Endothelial cell of hepatic sinusoid (primary cell): ENCODE measurements around the gene NCK2.

ENCODE experiments used
- in situ Hi-C: cut with HindIII; loops from 2 replicates; pipeline ENCODE4 v1.10.0; 2017; ENCODE audit warnings: low sequenced_read_pairs

NCK2 gene

DNA sequence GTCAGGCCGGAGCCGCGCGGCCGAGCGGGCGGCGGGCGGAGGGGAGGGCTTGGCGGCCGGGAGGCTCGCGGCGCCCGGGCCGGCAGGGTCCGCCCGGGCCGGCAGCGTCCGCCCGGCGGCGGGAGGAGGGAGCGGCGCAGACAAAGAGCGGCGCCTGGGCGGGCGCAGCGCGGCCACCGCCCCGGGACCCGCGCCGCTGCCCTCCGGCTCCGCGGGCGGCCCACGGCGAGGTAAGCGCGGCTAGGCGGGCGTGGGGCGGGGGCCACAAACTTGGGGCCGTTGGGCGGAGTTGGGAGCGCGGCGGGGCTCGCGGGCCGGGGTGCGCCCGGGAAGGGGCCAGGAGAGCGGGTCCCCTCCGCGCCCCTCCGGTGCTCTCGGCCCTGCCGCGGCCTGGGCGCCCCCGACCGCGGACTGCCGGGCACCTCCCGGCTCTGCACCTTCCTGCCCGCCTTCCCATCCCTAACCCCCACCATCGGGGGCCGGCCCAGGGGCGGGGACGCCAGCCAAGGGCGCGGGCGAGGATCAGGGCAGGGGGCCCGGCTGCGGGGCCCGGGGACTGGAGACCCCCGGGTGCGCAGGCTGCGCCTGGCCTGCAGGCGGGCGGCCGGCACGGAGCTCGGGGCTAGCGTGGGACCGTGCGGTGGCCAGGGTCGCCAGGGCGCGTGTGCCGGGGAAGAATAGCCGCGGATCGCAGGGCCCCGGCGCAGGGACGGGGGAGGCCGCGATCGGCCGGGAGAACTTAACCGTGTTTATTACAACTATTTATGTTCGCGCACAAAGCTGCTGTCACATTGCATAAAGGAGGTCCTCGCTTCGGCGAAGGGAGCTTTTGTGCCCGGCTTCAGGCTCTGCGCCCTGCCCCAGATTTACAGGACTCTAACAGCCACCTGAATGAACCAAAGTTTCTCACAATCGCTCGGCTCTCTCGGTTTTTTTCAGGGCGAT is at the start of gene NCK2:
Gene NCK2 (plus strand): TSS at position 4 of the 945 bp plus-strand sequence. CDS start 110,152 bp downstream, outside the sequence.
- in situ Hi-C loops = no loop called here

GRCh38 chr2:105697781-105698449 is 46.8 kb upstream of the NCK2 start:
- in situ Hi-C loops = loop anchor here (5.0 kb wide), 1 partner anchor 66 kb away; no protein-coding TSS in a partner anchor

DNA sequence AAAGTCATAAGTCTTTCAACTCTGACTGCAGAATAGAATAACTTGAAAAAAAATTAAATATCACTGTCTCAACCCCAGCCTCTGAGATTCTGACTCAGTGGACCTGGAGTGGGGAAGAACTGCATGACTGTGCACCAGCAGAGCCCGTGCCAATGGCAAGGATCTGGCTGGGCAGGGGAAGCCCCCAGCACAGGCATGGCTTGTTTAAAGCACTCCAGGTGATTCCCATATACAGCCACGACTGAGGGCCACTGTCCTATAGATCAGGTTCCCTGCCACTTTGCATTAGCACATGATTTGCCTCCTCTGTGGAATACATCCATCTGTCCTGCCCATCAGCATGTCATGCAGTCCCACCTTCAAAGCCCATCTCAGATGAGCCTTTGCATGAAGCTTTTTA is 45.9 kb upstream of the NCK2 start:
- in situ Hi-C loops = loop anchor here (5.0 kb wide), 1 partner anchor 67 kb away; no protein-coding TSS in a partner anchor

- in situ Hi-C loops = no loop called here
These were observed 43.7 kb upstream of the NCK2 start for GRCh38 chr2:105701042-105701441.

- in situ Hi-C loops = no loop called here
These were observed 36.0 kb upstream of the NCK2 start for GRCh38 chr2:105708697-105709096.

DNA sequence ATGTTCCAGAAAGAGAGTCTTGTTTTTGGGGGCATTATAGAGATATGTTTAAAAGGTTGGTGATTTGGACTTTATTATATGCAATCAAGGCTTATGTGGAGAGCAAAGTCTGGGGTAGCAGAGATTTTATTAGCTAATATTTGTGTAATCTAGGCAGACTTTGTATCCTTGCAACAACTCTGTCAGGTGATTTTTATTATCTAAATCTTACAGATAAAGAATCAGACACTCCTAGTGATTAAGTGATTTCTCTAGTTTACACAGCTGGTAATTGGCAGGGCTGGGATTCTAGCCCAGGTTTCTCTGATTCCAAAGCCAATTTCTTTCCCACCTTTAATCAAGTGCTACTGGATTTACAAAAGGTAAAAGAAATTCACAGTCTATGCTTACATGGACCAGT is 33.3 kb upstream of the NCK2 start:
- in situ Hi-C loops = no loop called here

DNA sequence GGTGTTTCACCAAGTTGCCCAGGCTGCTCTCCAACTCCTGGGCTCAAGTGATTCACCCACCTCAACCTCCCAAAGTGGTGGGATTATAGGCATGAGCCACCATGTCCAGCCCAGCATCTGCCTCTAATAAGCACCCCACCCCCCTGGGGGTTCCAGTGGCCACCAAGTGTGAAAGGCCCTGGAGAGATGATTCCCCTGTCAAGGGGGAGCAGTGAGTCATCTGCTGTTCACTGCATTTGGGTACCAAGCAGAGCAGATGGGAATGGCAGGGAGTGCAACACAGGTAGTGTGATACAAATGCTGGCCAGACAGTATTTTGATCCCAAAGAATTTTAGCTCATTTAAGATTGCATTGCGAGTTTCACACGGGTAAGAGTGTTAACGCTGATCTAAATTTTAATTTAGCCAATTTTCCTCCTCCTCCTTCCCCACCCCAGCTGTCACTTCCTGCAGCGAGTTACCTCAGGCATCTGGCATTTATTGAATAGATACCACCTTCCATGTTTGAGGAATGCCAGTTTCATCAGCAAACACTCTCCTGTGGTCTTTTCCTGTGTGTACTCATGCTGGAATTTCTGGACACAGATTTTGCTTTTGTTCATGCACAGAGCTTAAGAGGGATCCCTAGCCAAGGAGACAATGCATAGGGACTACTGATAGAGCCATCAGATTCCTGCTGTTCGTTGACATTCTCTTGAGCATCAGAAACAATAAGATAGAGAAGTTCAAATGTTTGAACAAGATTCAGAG is 32.4 kb upstream of the NCK2 start:
- in situ Hi-C loops = no loop called here

- in situ Hi-C loops = no loop called here
These were observed 31.6 kb upstream of the NCK2 start for GRCh38 chr2:105712981-105713596.

DNA sequence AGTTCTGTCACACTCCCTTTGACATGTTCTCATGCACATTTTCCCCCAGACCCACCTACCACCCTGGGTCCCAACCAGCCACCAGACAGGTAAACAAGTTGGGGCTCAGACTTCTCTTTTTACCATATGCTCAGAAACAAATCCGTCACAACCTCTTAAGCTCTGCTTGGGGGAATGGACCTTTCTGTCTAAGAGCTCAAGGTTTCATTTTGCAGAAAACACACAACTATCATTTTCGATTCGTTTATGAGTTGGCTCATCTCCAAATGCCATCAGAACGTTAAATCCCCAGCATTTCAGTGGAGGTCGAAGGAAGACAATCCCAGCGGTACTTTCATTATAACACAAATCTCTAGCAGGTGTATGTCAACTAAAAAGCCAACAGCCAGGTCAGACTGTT is 30.6 kb upstream of the NCK2 start:
- in situ Hi-C loops = no loop called here

GRCh38 chr2:105718846-105719481 is 25.7 kb upstream of the NCK2 start:
- in situ Hi-C loops = no loop called here

DNA sequence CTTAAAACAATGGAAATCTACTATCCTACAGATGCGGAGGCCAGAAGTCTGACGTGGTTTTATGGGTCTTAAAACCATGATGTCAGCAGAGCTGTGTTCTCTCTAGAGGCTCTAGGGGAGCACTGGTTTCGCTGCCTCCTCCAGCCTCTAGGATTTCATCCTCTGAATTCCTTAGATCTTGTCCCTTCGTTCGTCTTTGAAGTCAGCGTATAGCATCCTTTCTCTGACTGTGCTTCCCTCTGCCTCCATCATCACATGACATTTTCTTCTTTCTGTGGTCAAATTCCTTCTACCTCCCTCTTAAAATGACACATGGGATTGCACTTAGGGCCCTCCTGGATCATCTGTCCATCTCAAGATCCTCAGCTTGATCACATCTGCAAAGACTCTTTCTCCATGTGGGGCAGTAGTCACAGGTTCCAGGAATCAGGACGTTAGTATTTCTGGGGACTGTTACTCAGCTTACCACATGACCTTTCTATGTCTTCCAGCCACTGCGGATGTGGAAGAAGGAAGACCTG is 22.7 kb upstream of the NCK2 start:
- in situ Hi-C loops = no loop called here

- in situ Hi-C loops = no loop called here
These were observed 21.9 kb upstream of the NCK2 start for GRCh38 chr2:105722726-105723297.

DNA sequence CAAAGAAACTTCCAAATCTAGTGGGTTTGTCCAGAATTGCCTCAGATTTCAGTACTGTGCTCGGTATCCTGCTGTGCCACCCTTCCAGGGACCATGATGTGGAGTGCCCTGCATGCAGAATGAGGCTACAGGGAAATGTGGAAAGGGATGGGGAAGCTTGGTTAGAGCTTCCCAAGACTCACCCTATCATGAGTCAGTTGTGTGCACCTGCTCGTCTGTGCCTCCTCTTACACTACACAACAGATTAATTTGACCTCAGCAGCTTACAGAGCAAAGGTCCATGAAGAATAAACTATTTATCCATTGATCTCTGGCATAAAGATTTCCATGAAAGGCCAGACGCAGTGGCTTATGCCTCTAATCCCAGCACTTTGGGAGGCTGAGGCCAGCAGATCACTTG is 21.3 kb upstream of the NCK2 start:
- in situ Hi-C loops = no loop called here

- in situ Hi-C loops = no loop called here
These were observed 19.3 kb upstream of the NCK2 start for GRCh38 chr2:105725388-105725787.

DNA sequence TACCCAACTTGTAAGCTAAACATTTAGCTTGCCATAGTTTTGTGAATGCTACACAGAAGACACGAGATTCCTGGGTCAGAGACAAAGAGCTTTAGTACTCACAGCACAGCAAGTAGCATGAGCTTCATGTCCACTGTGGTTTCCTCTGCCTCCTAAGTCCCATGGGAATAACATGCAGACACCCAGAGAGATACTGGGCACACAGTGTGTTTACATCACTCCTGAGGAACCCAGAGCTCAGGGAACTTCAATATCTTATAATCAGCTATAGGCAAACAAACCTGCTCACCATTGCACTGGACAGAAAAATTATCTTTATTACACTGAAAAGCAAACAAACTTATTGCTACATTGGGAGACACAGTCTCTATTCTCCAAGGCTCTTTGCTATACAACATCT is 14.5 kb upstream of the NCK2 start:
- in situ Hi-C loops = no loop called here

- in situ Hi-C loops = no loop called here
These were observed 13.2 kb upstream of the NCK2 start for GRCh38 chr2:105731511-105731910.

- in situ Hi-C loops = no loop called here
These were observed 12.6 kb upstream of the NCK2 start for GRCh38 chr2:105732101-105732500.

- in situ Hi-C loops = no loop called here
These were observed 11.6 kb upstream of the NCK2 start for GRCh38 chr2:105732955-105733607.

DNA sequence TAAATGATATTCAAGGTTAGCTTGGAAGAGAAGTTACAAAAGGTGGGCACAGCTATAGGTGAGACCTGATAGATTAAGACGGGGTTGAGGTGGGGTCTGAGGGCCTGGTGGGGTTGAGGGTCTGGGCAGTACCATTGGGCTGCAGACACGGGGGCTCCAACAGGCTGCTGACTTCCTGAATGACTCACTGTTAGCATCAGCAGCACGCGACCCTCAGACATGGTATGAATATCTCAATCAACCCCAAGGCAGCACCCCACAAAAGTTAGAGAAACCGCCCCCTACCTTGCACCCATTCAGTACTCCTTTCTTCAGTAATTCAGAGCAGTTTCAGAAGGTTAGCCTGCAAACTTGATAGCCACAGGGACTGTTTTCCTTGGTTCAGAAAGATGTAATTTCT is 10.8 kb upstream of the NCK2 start:
- in situ Hi-C loops = no loop called here
